ENCODE data around the gene VPS39. TPM values are rescaled to one million over a fixed set of nuclear protein-coding genes. Genes with fewer than 3 reads are reported as not detected.

The VPS39 gene
- total RNA-seq, 1 experiment from 2014 or later = 46.9 TPM

- ChIA-PET POLR2A (ENCODE audit: low non-redundant PET) (interaction anchor here (0.6 kb wide), 1 partner anchor 37 kb away, joined by 3 read pairs; no protein-coding TSS in a partner anchor), CTCF (interaction anchor here (0.6 to 1.4 kb wide), 3 partner anchors 15 to 144 kb away, joined by 3 to 4 read pairs (median 3); no protein-coding TSS in a partner anchor)
- Histone ChIP-seq H3K27ac (ENCODE audit: low read depth, low read length, poor library complexity, severe bottlenecking) (no peak overlapping the region), H3K4me1 (ENCODE audit: insufficient read depth, low read length, poor library complexity, severe bottlenecking) (peaks cover 18% of the 10 kb centered on the region), H3K4me3 (ENCODE audit: low read depth, low read length, poor library complexity, severe bottlenecking) (no peak overlapping the region), H3K9me3 (ENCODE audit: low read depth, low read length, poor library complexity, severe bottlenecking) (no peaks in the 10 kb centered on the region), H3K36me3 (ENCODE audit: insufficient read depth, low read length, poor library complexity, severe bottlenecking) (no peaks in the 10 kb centered on the region), H3K27me3 (replicated peaks; ENCODE audit: insufficient read depth, low read depth, low read length, poor library complexity) (no peaks in the 10 kb centered on the region)
- intact Hi-C loops (cut with micrococcal nuclease; ENCODE audit: unreplicated experiment) = loop anchor here (5.0 kb wide), 2 partner anchors 52 to 147 kb away; no protein-coding TSS in a partner anchor
- no TSS peak for BruUV-seq (replicated peaks)
- peak; percentile 65 for DNase-seq (ENCODE audit: low spot score)
- TF ChIP-seq CTCF (conservative IDR thresholded peaks at IDR 0.05; ENCODE audit: low read depth, low read length) = peak; percentile 87
- no peak for TF ChIP-seq EZH2 (IDR thresholded peaks at IDR 0.05; ENCODE audit: borderline replicate concordance, low read depth, low read length, poor library complexity, severe bottlenecking)
Measured at GRCh38 chr15:42133886-42134502, 74.1 kb downstream of the VPS39 start.

- ChIA-PET CTCF (interaction anchor here (0.6 to 1.4 kb wide), 3 partner anchors 14 to 144 kb away, joined by 3 to 4 read pairs (median 3); no protein-coding TSS in a partner anchor), POLR2A (ENCODE audit: low non-redundant PET) (no interaction called here)
- H3K9me3 ChIP-seq (ENCODE audit: low read depth, low read length, poor library complexity, severe bottlenecking) = no peaks in the 10 kb centered on the region
- H3K4me3 ChIP-seq (ENCODE audit: low read depth, low read length, poor library complexity, severe bottlenecking) = no peak overlapping the region
- no peak overlapping the region for H3K27ac ChIP-seq (ENCODE audit: low read depth, low read length, poor library complexity, severe bottlenecking)
- H3K27me3 ChIP-seq (replicated peaks; ENCODE audit: insufficient read depth, low read depth, low read length, poor library complexity) = no peaks in the 10 kb centered on the region
- H3K4me1 ChIP-seq (ENCODE audit: insufficient read depth, low read length, poor library complexity, severe bottlenecking) = peaks cover 18% of the 10 kb centered on the region
- intact Hi-C loops (cut with micrococcal nuclease; ENCODE audit: unreplicated experiment) = loop anchor here (5.0 kb wide), 2 partner anchors 51 to 146 kb away; no protein-coding TSS in a partner anchor
- no peak for TF ChIP-seq EZH2 (IDR thresholded peaks at IDR 0.05; ENCODE audit: borderline replicate concordance, low read depth, low read length, poor library complexity, severe bottlenecking)
- no peak for TF ChIP-seq CTCF (conservative IDR thresholded peaks at IDR 0.05; ENCODE audit: low read depth, low read length)
- DNase-seq (ENCODE audit: low spot score) = no peak
- BruUV-seq (replicated peaks) = no TSS peak
- no peaks in the 10 kb centered on the region for H3K36me3 ChIP-seq (ENCODE audit: insufficient read depth, low read length, poor library complexity, severe bottlenecking)
Measured at GRCh38 chr15:42133356-42133755, 74.7 kb downstream of the VPS39 start.

GRCh38 chr15:42131826-42132806, 76.0 kb downstream of the VPS39 start:
- Histone ChIP-seq H3K4me3 (ENCODE audit: low read depth, low read length, poor library complexity, severe bottlenecking) (no peak overlapping the region), H3K27ac (ENCODE audit: low read depth, low read length, poor library complexity, severe bottlenecking) (no peak overlapping the region), H3K9me3 (ENCODE audit: low read depth, low read length, poor library complexity, severe bottlenecking) (no peaks in the 10 kb centered on the region), H3K4me1 (ENCODE audit: insufficient read depth, low read length, poor library complexity, severe bottlenecking) (peaks cover 18% of the 10 kb centered on the region), H3K36me3 (ENCODE audit: insufficient read depth, low read length, poor library complexity, severe bottlenecking) (no peaks in the 10 kb centered on the region), H3K27me3 (replicated peaks; ENCODE audit: insufficient read depth, low read depth, low read length, poor library complexity) (no peaks in the 10 kb centered on the region)
- intact Hi-C loops (cut with micrococcal nuclease; ENCODE audit: unreplicated experiment) = loop anchor here (5.0 kb wide), 2 partner anchors 50 to 145 kb away; no protein-coding TSS in a partner anchor
- DNase-seq (ENCODE audit: low spot score) = peak; percentile 71
- no TSS peak for BruUV-seq (replicated peaks)
- ChIA-PET POLR2A (ENCODE audit: low non-redundant PET) (no interaction called here), CTCF (interaction anchor here (1.2 kb wide), 1 partner anchor 64 kb away, joined by 3 read pairs; no protein-coding TSS in a partner anchor)
- TF ChIP-seq EZH2 (IDR thresholded peaks at IDR 0.05; ENCODE audit: borderline replicate concordance, low read depth, low read length, poor library complexity, severe bottlenecking) (no peak), CTCF (conservative IDR thresholded peaks at IDR 0.05; ENCODE audit: low read depth, low read length) (no peak)
